Activated CD4-positive, alpha-beta memory T cell treated with anti-CD3 and anti-CD28 coated beads, Interleukin-2, amount 10 ng/mL, durations not matched to agents 7 days and 5 days (primary cell): Measurements from ENCODE around the gene LZTR1. TPM values are rescaled to one million over a fixed set of nuclear protein-coding genes. Genes with fewer than 3 reads are reported as not detected.
A peak's percentile ranks its signal among the peaks of the same experiment; 100 is the strongest.

Experiments used
- CTCF ChIA-PET: fragments of 350-600 bp; sonication (Branson Sonifier 250); formaldehyde crosslinking; loops from one replicate; lab custom pipeline; 2021; ENCODE audit warnings: antibody characterized with exemption, inconsistent platforms; lab: Charles Lee
- POLR2A ChIA-PET: fragments of 350-600 bp; sonication (Branson Sonifier 250); formaldehyde crosslinking; loops from one replicate; lab custom pipeline; 2021; ENCODE audit warnings: antibody characterized with exemption; lab: Charles Lee
- DNase-seq: peaks from one replicate; pipeline ENCODE4 v3.0.0-alpha.2; 2020
- H3K27ac Mint-ChIP-seq: one replicate; pipeline ENCODE4 v1.8.0; 2021; ENCODE audit warnings: mild to moderate bottlenecking, mixed read lengths
- H3K27me3 Mint-ChIP-seq: one replicate; pipeline ENCODE4 v1.8.0; 2021; ENCODE audit warnings: mixed read lengths
- H3K36me3 Mint-ChIP-seq: one replicate; pipeline ENCODE4 v1.8.0; 2021; ENCODE audit warnings: low read depth, mixed read lengths
- H3K4me1 Mint-ChIP-seq: one replicate; pipeline ENCODE4 v1.8.0; 2021; ENCODE audit warnings: mixed read lengths
- H3K4me3 Mint-ChIP-seq: one replicate; pipeline ENCODE4 v1.8.0; 2021; ENCODE audit warnings: mild to moderate bottlenecking, mixed read lengths
- H3K9me3 Mint-ChIP-seq: one replicate; pipeline ENCODE4 v1.8.0; 2021; ENCODE audit warnings: mixed read lengths
- total RNA-seq, 2 experiments: library from RNA; stranded (reverse); gene quantifications; one replicate each; pipeline ENCODE4 v1.2.3, GENCODE V29; 2021

Gene LZTR1
- total RNA-seq, 2 experiments from 2014 or later = 53.3 to 60.3 TPM

DNA sequence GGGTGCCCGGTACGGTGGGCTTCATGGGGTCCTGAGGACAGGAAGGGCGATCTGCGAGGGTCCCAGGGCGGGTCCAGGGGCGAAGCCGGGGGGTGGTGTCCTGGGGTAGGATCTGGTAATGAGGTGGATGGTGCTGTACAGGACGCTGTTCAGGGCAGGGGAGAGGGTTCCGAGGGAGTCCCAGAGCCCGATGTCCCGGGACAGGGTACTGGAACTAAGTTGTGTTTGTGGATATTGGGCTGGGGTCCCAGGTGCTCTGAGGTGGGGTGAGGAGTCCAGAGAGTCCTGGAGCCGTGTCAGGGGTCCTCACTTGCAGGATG, 426 bp downstream of the LZTR1 start:
- Mint-ChIP-seq H3K9me3 (peaks cover 8% of the 10 kb centered on the region), H3K36me3 (peaks cover 25% of the 10 kb centered on the region), H3K27ac (peak overlapping the region; percentile 80), H3K4me1 (peaks cover 39% of the 10 kb centered on the region), H3K4me3 (peak overlapping the region; percentile 89), H3K27me3 (no peaks in the 10 kb centered on the region)
- no peak for DNase-seq
- CTCF ChIA-PET = interaction anchor here (1.0 to 1.3 kb wide), 2 partner anchors 18 to 20 kb away, joined by 4 to 7 read pairs; partner anchors contain the start of gene THAP7
- POLR2A ChIA-PET = interaction anchor here (0.6 to 2.7 kb wide), 6 partner anchors 8 to 519 kb away, joined by 3 to 48 read pairs (median 4); partner anchors contain the start of genes P2RX6 and THAP7

- ChIA-PET CTCF (no interaction called here), POLR2A (interaction anchor here (1.4 to 2.7 kb wide), 2 partner anchors 18 to 32 kb away, joined by 5 to 48 read pairs; partner anchors contain the start of genes P2RX6 and THAP7)
- peaks cover 39% of the 10 kb centered on the region for H3K4me1 Mint-ChIP-seq
- peak overlapping the region; percentile 89 for H3K4me3 Mint-ChIP-seq
- H3K27ac Mint-ChIP-seq = peak overlapping the region; percentile 80
- DNase-seq = no peak
- peaks cover 8% of the 10 kb centered on the region for H3K9me3 Mint-ChIP-seq
- peaks cover 32% of the 10 kb centered on the region for H3K36me3 Mint-ChIP-seq
- no peaks in the 10 kb centered on the region for H3K27me3 Mint-ChIP-seq
These were observed 1.1 kb downstream of the LZTR1 start for GRCh38 chr22:20983081-20983771.

DNA sequence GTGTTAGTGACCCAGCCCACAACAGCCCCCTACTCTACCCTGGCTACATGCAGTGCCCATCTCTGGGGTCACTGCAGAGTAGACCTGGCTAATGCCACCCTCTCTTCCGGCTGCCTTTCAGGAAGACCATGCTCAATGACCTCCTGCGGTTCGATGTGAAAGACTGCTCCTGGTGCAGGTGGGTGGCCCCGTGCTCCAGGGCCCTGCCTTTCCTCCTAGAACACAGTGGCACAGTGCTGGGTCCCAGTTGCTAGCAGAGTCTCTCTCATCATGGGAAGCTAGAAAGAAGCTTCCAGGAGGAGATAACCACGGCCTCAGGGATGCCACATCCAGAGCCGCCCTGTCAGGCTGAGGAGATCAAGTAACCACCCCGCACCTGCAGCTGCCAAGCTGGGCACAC, 3.6 kb downstream of the LZTR1 start:
- ChIA-PET CTCF (no interaction called here), POLR2A (no interaction called here)
- Mint-ChIP-seq H3K9me3 (no peaks in the 10 kb centered on the region), H3K4me3 (no peak overlapping the region), H3K27ac (no peak overlapping the region), H3K4me1 (peaks cover 33% of the 10 kb centered on the region), H3K27me3 (no peaks in the 10 kb centered on the region), H3K36me3 (peaks cover 33% of the 10 kb centered on the region)
- no peak for DNase-seq

- ChIA-PET CTCF (no interaction called here), POLR2A (no interaction called here)
- Mint-ChIP-seq H3K36me3 (peaks cover 37% of the 10 kb centered on the region), H3K4me3 (no peak overlapping the region), H3K27ac (no peak overlapping the region), H3K27me3 (no peaks in the 10 kb centered on the region), H3K9me3 (no peaks in the 10 kb centered on the region), H3K4me1 (peaks cover 28% of the 10 kb centered on the region)
- DNase-seq = no peak
These were observed 4.3 kb downstream of the LZTR1 start for GRCh38 chr22:20986365-20986764.

GRCh38 chr22:20987375-20987774, 5.3 kb downstream of the LZTR1 start:
- H3K4me3 Mint-ChIP-seq = no peak overlapping the region
- DNase-seq = no peak
- POLR2A ChIA-PET = interaction anchor here (1.0 kb wide), 1 partner anchor 12 kb away, joined by 4 read pairs; no protein-coding TSS in a partner anchor
- H3K27me3 Mint-ChIP-seq = no peaks in the 10 kb centered on the region
- H3K9me3 Mint-ChIP-seq = no peaks in the 10 kb centered on the region
- H3K27ac Mint-ChIP-seq = no peak overlapping the region
- CTCF ChIA-PET = no interaction called here
- H3K4me1 Mint-ChIP-seq = peaks cover 26% of the 10 kb centered on the region
- H3K36me3 Mint-ChIP-seq = peaks cover 37% of the 10 kb centered on the region

DNA sequence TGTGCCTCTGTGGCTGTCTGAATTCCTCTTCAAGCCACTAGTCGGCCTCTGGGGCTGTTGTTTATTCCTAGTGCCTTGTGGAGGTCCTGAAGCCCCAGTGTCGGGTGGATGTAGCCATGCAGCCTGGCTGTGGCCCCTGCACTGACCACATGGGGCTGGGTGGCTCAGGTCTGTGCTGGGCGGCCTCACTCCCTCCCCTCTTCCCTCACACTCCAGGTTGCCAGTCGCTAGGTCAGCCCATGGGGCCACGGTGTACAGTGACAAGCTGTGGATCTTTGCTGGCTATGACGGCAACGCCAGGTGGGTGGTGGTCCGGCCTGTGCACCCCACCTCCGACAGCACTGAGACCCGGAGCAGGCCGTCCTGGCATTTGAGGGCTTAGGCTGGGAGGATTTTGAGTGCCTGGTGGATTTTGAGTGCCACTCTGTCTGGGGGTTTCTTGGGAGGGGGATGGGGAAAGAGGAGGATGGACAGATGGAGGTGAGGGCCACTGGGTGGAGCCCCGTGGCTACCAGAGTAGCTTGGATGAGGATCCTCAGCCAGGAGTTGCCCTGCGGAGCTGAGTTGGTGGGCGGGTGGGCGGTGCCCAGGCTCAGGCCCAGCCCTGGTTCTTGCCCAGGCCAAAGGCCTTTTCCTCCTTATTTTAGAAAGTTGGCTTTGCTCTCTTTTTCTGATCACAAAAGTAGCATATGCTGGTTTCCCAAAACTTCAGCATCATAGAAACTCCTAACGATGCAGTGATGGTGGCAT, 6.7 kb downstream of the LZTR1 start:
- no peak overlapping the region for H3K4me3 Mint-ChIP-seq
- H3K9me3 Mint-ChIP-seq = no peaks in the 10 kb centered on the region
- ChIA-PET POLR2A (no interaction called here), CTCF (no interaction called here)
- H3K4me1 Mint-ChIP-seq = peaks cover 13% of the 10 kb centered on the region
- H3K27ac Mint-ChIP-seq = no peak overlapping the region
- H3K36me3 Mint-ChIP-seq = peaks cover 34% of the 10 kb centered on the region
- no peaks in the 10 kb centered on the region for H3K27me3 Mint-ChIP-seq
- no peak for DNase-seq

DNA sequence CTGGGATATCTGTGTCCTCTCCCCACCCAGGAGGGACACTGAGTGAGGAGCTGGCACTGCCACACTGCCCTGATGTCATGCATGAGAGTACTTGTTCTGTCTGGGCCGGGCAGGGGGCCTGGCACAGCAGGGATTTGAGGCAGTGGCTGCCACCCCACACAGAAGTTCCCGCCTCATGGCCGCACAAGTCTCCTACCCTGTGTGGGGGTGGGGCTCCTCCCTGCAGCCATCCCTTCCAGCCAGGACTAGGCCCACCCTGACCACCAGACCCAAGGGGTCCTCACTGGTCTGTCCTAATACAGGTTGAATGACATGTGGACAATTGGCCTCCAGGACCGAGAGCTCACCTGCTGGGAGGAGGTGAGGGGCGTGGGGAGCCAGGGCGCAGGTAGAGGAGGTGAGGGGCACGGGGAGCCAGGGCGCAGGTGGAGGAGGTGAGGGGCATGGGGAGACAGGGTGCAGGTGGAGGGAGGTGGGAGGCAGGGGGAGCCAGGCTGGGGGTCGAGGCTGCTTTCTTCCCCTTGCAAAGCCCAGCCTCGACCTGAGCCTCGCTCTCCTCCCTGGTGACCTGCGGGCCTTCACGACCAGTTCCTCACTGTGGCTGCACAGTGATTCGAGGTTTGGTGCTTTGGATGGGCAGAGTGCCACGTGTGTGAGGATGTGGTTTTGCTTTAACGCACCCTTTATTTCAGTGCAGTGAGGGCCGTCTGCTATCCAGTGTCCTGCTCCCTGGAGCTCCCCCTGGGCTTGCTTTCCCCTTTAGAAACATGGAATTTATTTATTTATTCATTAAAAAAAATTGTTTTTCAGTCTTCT, 7.4 kb downstream of the LZTR1 start:
- ChIA-PET POLR2A (interaction anchor here (0.9 to 1.6 kb wide), 2 partner anchors 7 to 11 kb away, joined by 4 read pairs; partner anchors contain the start of gene LZTR1), CTCF (no interaction called here)
- Mint-ChIP-seq H3K4me1 (peaks cover 8% of the 10 kb centered on the region), H3K36me3 (peaks cover 29% of the 10 kb centered on the region), H3K9me3 (no peaks in the 10 kb centered on the region), H3K27me3 (no peaks in the 10 kb centered on the region), H3K4me3 (no peak overlapping the region), H3K27ac (no peak overlapping the region)
- DNase-seq = no peak

DNA sequence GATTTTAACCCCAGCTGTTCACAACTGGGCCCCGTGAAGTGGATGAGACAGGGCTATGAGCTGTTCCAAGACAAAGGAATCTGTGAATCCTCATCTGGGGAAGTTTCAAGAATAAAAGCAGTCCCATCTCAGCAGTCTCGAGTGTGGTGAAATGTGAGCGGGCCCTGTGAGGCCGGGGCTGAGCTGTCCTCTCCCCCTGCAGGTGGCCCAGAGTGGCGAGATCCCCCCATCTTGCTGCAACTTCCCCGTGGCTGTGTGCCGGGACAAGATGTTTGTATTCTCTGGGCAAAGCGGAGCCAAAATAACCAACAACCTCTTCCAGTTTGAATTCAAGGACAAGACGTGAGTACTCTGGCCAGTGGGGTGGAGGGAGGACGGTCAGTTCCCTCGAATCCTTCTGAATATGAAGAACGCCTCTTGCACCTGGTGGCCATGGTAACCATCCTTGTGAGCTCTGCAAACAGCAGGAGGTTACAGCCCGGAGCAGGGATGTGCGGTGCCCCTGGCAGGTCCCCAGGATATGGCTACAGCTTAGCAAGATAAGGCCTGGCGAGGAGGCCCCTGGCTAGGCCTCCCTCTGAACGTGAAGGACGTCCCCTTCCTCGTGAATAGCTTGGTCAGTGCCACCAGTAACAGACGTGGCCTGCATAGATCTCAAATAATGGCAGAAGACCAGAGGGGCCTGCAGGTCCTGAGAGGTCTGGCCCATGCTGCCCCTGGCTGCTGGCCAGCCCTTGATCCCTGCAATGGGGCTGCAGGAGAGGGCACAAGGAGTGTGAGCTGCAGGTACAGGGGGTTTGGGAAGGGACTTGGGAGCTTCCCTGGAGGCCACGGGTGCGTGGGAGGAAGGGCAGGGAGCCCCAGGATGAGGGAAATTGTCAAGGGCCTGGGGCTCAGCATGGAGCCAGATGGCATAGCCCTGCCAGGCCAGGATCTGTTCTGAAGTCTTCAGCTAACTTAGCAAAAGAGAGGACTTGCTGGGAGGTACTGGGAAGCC, 8.4 kb downstream of the LZTR1 start:
- no peaks in the 10 kb centered on the region for H3K27me3 Mint-ChIP-seq
- no peak overlapping the region for H3K4me3 Mint-ChIP-seq
- peaks cover 32% of the 10 kb centered on the region for H3K36me3 Mint-ChIP-seq
- peaks cover 8% of the 10 kb centered on the region for H3K4me1 Mint-ChIP-seq
- H3K27ac Mint-ChIP-seq = no peak overlapping the region
- ChIA-PET CTCF (no interaction called here), POLR2A (interaction anchor here (0.9 to 1.6 kb wide), 4 partner anchors 8 to 10 kb away, joined by 4 to 5 read pairs (median 4); partner anchors contain the start of gene LZTR1)
- no peak for DNase-seq
- no peaks in the 10 kb centered on the region for H3K9me3 Mint-ChIP-seq

- CTCF ChIA-PET = interaction anchor here (0.5 to 0.6 kb wide), 2 partner anchors 48 to 73 kb away, joined by 3 to 4 read pairs; no protein-coding TSS in a partner anchor
- no peak overlapping the region for H3K27ac Mint-ChIP-seq
- no peaks in the 10 kb centered on the region for H3K27me3 Mint-ChIP-seq
- H3K9me3 Mint-ChIP-seq = no peaks in the 10 kb centered on the region
- POLR2A ChIA-PET = interaction anchor here (0.9 to 1.6 kb wide), 4 partner anchors 8 to 11 kb away, joined by 3 to 5 read pairs (median 4); partner anchors contain the start of genes LZTR1 and THAP7
- peaks cover 23% of the 10 kb centered on the region for H3K36me3 Mint-ChIP-seq
- H3K4me1 Mint-ChIP-seq = peaks cover 8% of the 10 kb centered on the region
- no peak overlapping the region for H3K4me3 Mint-ChIP-seq
- DNase-seq = no peak
These were observed 9.4 kb downstream of the LZTR1 start for GRCh38 chr22:20991252-20992055.

DNA sequence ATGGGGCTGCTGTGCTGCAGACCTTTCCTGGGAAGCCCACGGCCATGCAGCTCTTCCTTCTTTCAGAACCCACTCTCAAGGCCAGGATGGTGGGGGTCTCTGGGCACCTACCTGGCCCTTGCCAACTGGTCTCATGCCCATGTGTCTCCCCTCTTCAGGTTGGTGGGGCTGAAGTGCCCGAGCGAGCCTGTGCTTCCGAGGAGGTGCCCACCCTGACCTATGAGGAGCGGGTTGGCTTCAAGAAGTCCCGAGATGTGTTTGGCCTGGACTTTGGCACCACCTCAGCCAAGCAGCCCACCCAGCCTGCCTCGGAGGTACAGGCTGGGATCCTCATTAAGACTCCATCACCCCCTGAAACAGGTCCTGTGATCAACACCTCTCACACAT, 10.0 kb downstream of the LZTR1 start:
- Mint-ChIP-seq H3K4me1 (peaks cover 8% of the 10 kb centered on the region), H3K36me3 (peaks cover 20% of the 10 kb centered on the region), H3K9me3 (no peaks in the 10 kb centered on the region), H3K27ac (no peak overlapping the region), H3K4me3 (no peak overlapping the region), H3K27me3 (no peaks in the 10 kb centered on the region)
- POLR2A ChIA-PET = interaction anchor here (0.9 to 1.6 kb wide), 2 partner anchors 9 to 10 kb away, joined by 3 to 5 read pairs; partner anchors contain the start of gene THAP7
- DNase-seq = no peak
- CTCF ChIA-PET = interaction anchor here (0.5 to 0.6 kb wide), 2 partner anchors 48 to 74 kb away, joined by 3 to 4 read pairs; no protein-coding TSS in a partner anchor
